ELF-1 (cell line): ENCODE measurements around the gene DDN.

Experiments
- DNase-seq: peaks from one replicate; pipeline ENCODE4 v3.0.0-alpha.2; 2016; ENCODE audit warnings: low read depth, low spot score

DDN gene

GRCh38 chr12:49031573-49032161 lies 32.5 kb upstream of the DDN start:
- DNase-seq: no peak

- no peak for DNase-seq
These were observed 31.8 kb upstream of the DDN start for GRCh38 chr12:49030714-49031572.

GRCh38 chr12:49030119-49030518 lies 30.9 kb upstream of the DDN start:
- no peak for DNase-seq

GRCh38 chr12:49028666-49029275 lies 29.6 kb upstream of the DDN start:
- DNase-seq: no peak

GRCh38 chr12:49027846-49028555 lies 28.8 kb upstream of the DDN start:
- no peak for DNase-seq

GRCh38 chr12:49026678-49027480 lies 27.7 kb upstream of the DDN start:
- DNase-seq: no peak

- DNase-seq: no peak
These were observed 26.9 kb upstream of the DDN start for GRCh38 chr12:49026101-49026500.

- DNase-seq: no peak
These were observed 26.3 kb upstream of the DDN start for GRCh38 chr12:49025463-49025862.

GRCh38 chr12:49024543-49024942 lies 25.4 kb upstream of the DDN start:
- no peak for DNase-seq

GRCh38 chr12:49023812-49024211 lies 24.6 kb upstream of the DDN start:
- no peak for DNase-seq

GRCh38 chr12:49022558-49023178 lies 23.5 kb upstream of the DDN start:
- DNase-seq: no peak

GRCh38 chr12:49021292-49021915 lies 22.2 kb upstream of the DDN start:
- DNase-seq: no peak

- DNase-seq: no peak
These were observed 21.3 kb upstream of the DDN start for GRCh38 chr12:49020441-49020840.

- DNase-seq: peak; percentile 60
These were observed 20.5 kb upstream of the DDN start for GRCh38 chr12:49019443-49020324.

- DNase-seq: no peak
These were observed 19.9 kb upstream of the DDN start for GRCh38 chr12:49019120-49019430.

GRCh38 chr12:49018261-49019119 lies 19.3 kb upstream of the DDN start, which contains the start of gene PRKAG1:
Gene PRKAG1 (minus strand): TSS chr12:49018776. CDS start chr12:49018740, 36 bp downstream.
- peak; percentile 99 for DNase-seq

GRCh38 chr12:49017891-49018260 lies 18.7 kb upstream of the DDN start:
- DNase-seq: no peak

- DNase-seq: no peak
These were observed 16.0 kb upstream of the DDN start for GRCh38 chr12:49015196-49015595.

- DNase-seq: no peak
These were observed 15.4 kb upstream of the DDN start for GRCh38 chr12:49014547-49014946.
